Putamen (tissue), 1 donor: ENCODE results near the gene SGTB.
A peak's percentile ranks its signal among the peaks of the same experiment; 100 is the strongest.
"Not testable (repeated sequence)": the region's sequence is repeated elsewhere in the genome, so short reads cannot be mapped to it uniquely, and the experiment has no call there.

Experiments used
- DNase-seq: peaks from one replicate; pipeline ENCODE4 v3.0.0-alpha.2; 2016; ENCODE audit warnings: low spot score

Gene SGTB

GRCh38 chr5:65734196-65734775, 12.4 kb upstream of the SGTB start:
- DNase-seq, result not testable (repeated sequence)

- DNase-seq, result not testable (repeated sequence)
Measured at GRCh38 chr5:65732046-65732445, 10.1 kb upstream of the SGTB start.

- DNase-seq, result no peak
Measured at GRCh38 chr5:65730910-65731309, 9.0 kb upstream of the SGTB start.

GRCh38 chr5:65728218-65728617, 6.3 kb upstream of the SGTB start:
- no peak for DNase-seq

GRCh38 chr5:65727491-65728156, 5.7 kb upstream of the SGTB start:
- DNase-seq, result no peak

GRCh38 chr5:65722575-65723403, 880 bp upstream of the SGTB start:
- DNase-seq, result peak; percentile 46

- DNase-seq, result peak; percentile 50
Measured at GRCh38 chr5:65721050-65721719, 724 bp downstream of the SGTB start.

GRCh38 chr5:65718576-65719310, 3.2 kb downstream of the SGTB start:
- DNase-seq, result no peak

GRCh38 chr5:65708145-65708544, 13.8 kb downstream of the SGTB start:
- no peak for DNase-seq

- DNase-seq, result no peak
Measured at GRCh38 chr5:65707663-65708062, 14.2 kb downstream of the SGTB start.

GRCh38 chr5:65704621-65705239, 17.2 kb downstream of the SGTB start:
- DNase-seq, result no peak

GRCh38 chr5:65702036-65702435, 19.9 kb downstream of the SGTB start:
- DNase-seq, result no peak

GRCh38 chr5:65699338-65699737, 22.6 kb downstream of the SGTB start:
- DNase-seq, result no peak

- no peak for DNase-seq
Measured at GRCh38 chr5:65696892-65697291, 25.0 kb downstream of the SGTB start.

GRCh38 chr5:65695896-65696295, 26.0 kb downstream of the SGTB start:
- peak; percentile 77 for DNase-seq

GRCh38 chr5:65695162-65695755, 26.6 kb downstream of the SGTB start:
- DNase-seq, result peak; percentile 74

- DNase-seq, result no peak
Measured at GRCh38 chr5:65693121-65693520, 28.8 kb downstream of the SGTB start.

GRCh38 chr5:65682148-65682547, 39.8 kb downstream of the SGTB start:
- no peak for DNase-seq

- DNase-seq, result not testable (repeated sequence)
Measured at GRCh38 chr5:65676056-65676455, 45.9 kb downstream of the SGTB start.

- no peak for DNase-seq
Measured at GRCh38 chr5:65674749-65675148, 47.2 kb downstream of the SGTB start.

- no peak for DNase-seq
Measured at GRCh38 chr5:65672796-65673195, 49.1 kb downstream of the SGTB start.
